ENCODE data around the gene CTLA4.
"Not testable (repeated sequence)": the region's sequence is repeated elsewhere in the genome, so short reads cannot be mapped to it uniquely, and the experiment has no call there.

The CTLA4 gene

GRCh38 chr2:203880557-203881125 is 13.1 kb downstream of the CTLA4 start:
- H3K4me1 ChIP-seq (ENCODE audit: insufficient read depth, insufficient read length) = no peaks in the 10 kb centered on the region
- TF ChIP-seq ZNF274 (IDR thresholded peaks at IDR 0.05; ENCODE audit: low read depth, low read length) = no peak
- TF ChIP-seq SUZ12 (IDR thresholded peaks at IDR 0.05; ENCODE audit: extremely low read depth, insufficient read depth, insufficient read length) = no peak
- no peak for TF ChIP-seq YY1 (IDR thresholded peaks at IDR 0.05; ENCODE audit: insufficient read depth, insufficient read length)
- H3K36me3 ChIP-seq (ENCODE audit: insufficient read depth, insufficient read length, low read length) = no peaks in the 10 kb centered on the region
- H3K4me3 ChIP-seq (ENCODE audit: insufficient read length, low read depth) = no peak overlapping the region
- no peaks in the 10 kb centered on the region for H3K27me3 ChIP-seq (ENCODE audit: insufficient read depth, insufficient read length)
- DNase-seq (ENCODE audit: low read depth, low spot score) = no peak
- H3K9me3 ChIP-seq (ENCODE audit: insufficient read depth, low read length) = no peaks in the 10 kb centered on the region
- no peak overlapping the region for H3K9ac ChIP-seq (ENCODE audit: insufficient read length, low read depth)

DNA sequence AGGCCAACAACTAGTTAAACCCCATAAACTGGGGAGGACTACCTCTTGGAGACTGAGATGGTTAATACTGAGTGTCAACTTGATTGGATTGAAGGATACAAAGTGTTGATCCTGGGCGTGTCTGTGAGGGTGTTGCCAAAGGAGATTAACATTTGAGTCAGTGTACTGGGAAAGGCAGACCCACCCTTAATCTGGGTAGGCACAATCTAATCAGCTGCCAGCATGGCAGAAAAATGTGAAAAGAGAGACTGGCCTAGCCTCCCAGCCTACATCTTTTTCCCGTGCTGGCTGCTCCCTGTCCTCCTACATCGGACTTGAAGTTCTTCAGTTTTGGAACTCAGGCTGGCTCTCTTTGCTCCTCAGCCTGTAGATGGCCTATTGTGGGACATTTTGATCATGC is 13.6 kb downstream of the CTLA4 start:
- not testable (repeated sequence) for H3K4me1 ChIP-seq (ENCODE audit: insufficient read depth, insufficient read length); H3K36me3 ChIP-seq (ENCODE audit: insufficient read depth, insufficient read length, low read length); H3K9ac ChIP-seq (ENCODE audit: insufficient read length, low read depth); H3K9me3 ChIP-seq (ENCODE audit: insufficient read depth, low read length); H3K27me3 ChIP-seq (ENCODE audit: insufficient read depth, insufficient read length); H3K4me3 ChIP-seq (ENCODE audit: insufficient read length, low read depth); DNase-seq (ENCODE audit: low read depth, low spot score)

GRCh38 chr2:203882551-203882950 is 15.0 kb downstream of the CTLA4 start:
- H3K9me3 ChIP-seq (ENCODE audit: insufficient read depth, low read length) = no peaks in the 10 kb centered on the region
- H3K4me3 ChIP-seq (ENCODE audit: insufficient read length, low read depth) = no peak overlapping the region
- H3K27me3 ChIP-seq (ENCODE audit: insufficient read depth, insufficient read length) = no peaks in the 10 kb centered on the region
- TF ChIP-seq SUZ12 (IDR thresholded peaks at IDR 0.05; ENCODE audit: extremely low read depth, insufficient read depth, insufficient read length) (no peak), ZNF274 (IDR thresholded peaks at IDR 0.05; ENCODE audit: low read depth, low read length) (no peak)
- no peak for DNase-seq (ENCODE audit: low read depth, low spot score)
- H3K4me1 ChIP-seq (ENCODE audit: insufficient read depth, insufficient read length) = no peaks in the 10 kb centered on the region
- no peak overlapping the region for H3K9ac ChIP-seq (ENCODE audit: insufficient read length, low read depth)
- H3K36me3 ChIP-seq (ENCODE audit: insufficient read depth, insufficient read length, low read length) = no peaks in the 10 kb centered on the region

DNA sequence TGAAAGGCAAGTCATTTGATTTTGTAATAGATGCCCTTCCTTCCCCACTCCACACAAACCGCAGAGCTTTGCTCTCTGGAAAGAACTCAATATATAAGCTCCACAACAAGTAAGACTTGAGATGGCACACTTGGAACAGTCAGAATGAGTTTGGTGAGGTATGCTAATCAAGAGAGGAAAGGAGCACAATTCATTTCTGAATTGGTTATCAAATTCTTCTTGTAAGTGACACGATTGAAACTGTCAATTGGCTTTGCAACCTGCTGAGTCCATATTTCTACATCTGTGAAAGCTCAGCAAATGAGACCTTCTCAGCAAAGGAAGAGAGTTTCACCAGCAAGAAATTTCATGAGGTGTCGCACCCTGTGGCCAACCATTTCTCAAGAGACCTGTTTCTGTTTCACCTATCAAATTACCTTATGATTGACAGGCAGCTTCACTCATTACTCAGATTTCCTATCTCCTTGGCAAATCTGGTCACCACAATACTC is 19.1 kb downstream of the CTLA4 start:
- no peak overlapping the region for H3K9ac ChIP-seq (ENCODE audit: insufficient read length, low read depth)
- no peak for DNase-seq (ENCODE audit: low read depth, low spot score)

GRCh38 chr2:203887677-203888076 is 20.1 kb downstream of the CTLA4 start:
- H3K36me3 ChIP-seq (ENCODE audit: insufficient read depth, insufficient read length, low read length) = no peaks in the 10 kb centered on the region
- DNase-seq (ENCODE audit: low read depth, low spot score) = no peak
- no peak overlapping the region for H3K9ac ChIP-seq (ENCODE audit: insufficient read length, low read depth)
- no peaks in the 10 kb centered on the region for H3K9me3 ChIP-seq (ENCODE audit: insufficient read depth, low read length)
- no peaks in the 10 kb centered on the region for H3K27me3 ChIP-seq (ENCODE audit: insufficient read depth, insufficient read length)
- no peaks in the 10 kb centered on the region for H3K4me1 ChIP-seq (ENCODE audit: insufficient read depth, insufficient read length)
- H3K4me3 ChIP-seq (ENCODE audit: insufficient read length, low read depth) = no peak overlapping the region
- TF ChIP-seq ZNF274 (IDR thresholded peaks at IDR 0.05; ENCODE audit: low read depth, low read length) = no peak
- no peak for TF ChIP-seq YY1 (IDR thresholded peaks at IDR 0.05; ENCODE audit: insufficient read depth, insufficient read length)
- no peak for TF ChIP-seq SUZ12 (IDR thresholded peaks at IDR 0.05; ENCODE audit: extremely low read depth, insufficient read depth, insufficient read length)

More for the DNA sequence above, 19.1 kb downstream of the CTLA4 start:
- H3K4me1 ChIP-seq (ENCODE audit: insufficient read depth, insufficient read length) = no peaks in the 10 kb centered on the region
- no peaks in the 10 kb centered on the region for H3K27me3 ChIP-seq (ENCODE audit: insufficient read depth, insufficient read length)
- no peaks in the 10 kb centered on the region for H3K36me3 ChIP-seq (ENCODE audit: insufficient read depth, insufficient read length, low read length)
- no peak overlapping the region for H3K4me3 ChIP-seq (ENCODE audit: insufficient read length, low read depth)
- TF ChIP-seq ZNF274 (IDR thresholded peaks at IDR 0.05; ENCODE audit: low read depth, low read length) = no peak
- no peak for TF ChIP-seq YY1 (IDR thresholded peaks at IDR 0.05; ENCODE audit: insufficient read depth, insufficient read length)
- TF ChIP-seq SUZ12 (IDR thresholded peaks at IDR 0.05; ENCODE audit: extremely low read depth, insufficient read depth, insufficient read length) = no peak
- no peaks in the 10 kb centered on the region for H3K9me3 ChIP-seq (ENCODE audit: insufficient read depth, low read length)

GRCh38 chr2:203889542-203889941 is 22.0 kb downstream of the CTLA4 start:
- no peaks in the 10 kb centered on the region for H3K4me1 ChIP-seq (ENCODE audit: insufficient read depth, insufficient read length)
- DNase-seq (ENCODE audit: low read depth, low spot score) = no peak
- TF ChIP-seq SUZ12 (IDR thresholded peaks at IDR 0.05; ENCODE audit: extremely low read depth, insufficient read depth, insufficient read length) (no peak), ZNF274 (IDR thresholded peaks at IDR 0.05; ENCODE audit: low read depth, low read length) (no peak), YY1 (IDR thresholded peaks at IDR 0.05; ENCODE audit: insufficient read depth, insufficient read length) (no peak)
- H3K9me3 ChIP-seq (ENCODE audit: insufficient read depth, low read length) = no peaks in the 10 kb centered on the region
- no peaks in the 10 kb centered on the region for H3K36me3 ChIP-seq (ENCODE audit: insufficient read depth, insufficient read length, low read length)
- no peak overlapping the region for H3K4me3 ChIP-seq (ENCODE audit: insufficient read length, low read depth)
- no peak overlapping the region for H3K9ac ChIP-seq (ENCODE audit: insufficient read length, low read depth)
- H3K27me3 ChIP-seq (ENCODE audit: insufficient read depth, insufficient read length) = no peaks in the 10 kb centered on the region

DNA sequence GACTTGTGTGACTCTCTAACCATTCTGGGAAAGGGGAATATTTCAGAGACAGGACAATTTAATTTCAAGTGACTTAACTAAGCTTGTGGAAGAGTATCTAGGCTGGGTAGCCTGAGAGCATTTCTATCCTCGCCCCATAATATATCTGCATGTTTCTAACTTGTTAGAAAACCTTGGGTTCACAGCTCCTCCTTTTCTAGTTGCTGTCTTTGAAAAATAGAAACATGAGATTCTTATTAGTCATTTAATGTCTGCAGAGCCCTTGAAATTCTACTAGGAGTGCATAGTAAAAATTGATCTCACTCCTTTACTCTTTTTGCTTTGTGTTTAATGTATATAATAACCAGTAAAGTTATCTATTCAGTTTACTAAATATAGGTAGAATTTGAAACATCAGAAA is 22.4 kb downstream of the CTLA4 start:
- Histone ChIP-seq H3K27me3 (ENCODE audit: insufficient read depth, insufficient read length) (no peaks in the 10 kb centered on the region), H3K36me3 (ENCODE audit: insufficient read depth, insufficient read length, low read length) (no peaks in the 10 kb centered on the region), H3K4me3 (ENCODE audit: insufficient read length, low read depth) (no peak overlapping the region), H3K4me1 (ENCODE audit: insufficient read depth, insufficient read length) (no peaks in the 10 kb centered on the region), H3K9me3 (ENCODE audit: insufficient read depth, low read length) (no peaks in the 10 kb centered on the region), H3K9ac (ENCODE audit: insufficient read length, low read depth) (no peak overlapping the region)
- no peak for DNase-seq (ENCODE audit: low read depth, low spot score)
- TF ChIP-seq ZNF274 (IDR thresholded peaks at IDR 0.05; ENCODE audit: low read depth, low read length) = no peak

GRCh38 chr2:203890733-203891132 is 23.2 kb downstream of the CTLA4 start:
- H3K36me3 ChIP-seq (ENCODE audit: insufficient read depth, insufficient read length, low read length) = no peaks in the 10 kb centered on the region
- TF ChIP-seq YY1 (IDR thresholded peaks at IDR 0.05; ENCODE audit: insufficient read depth, insufficient read length) (no peak), ZNF274 (IDR thresholded peaks at IDR 0.05; ENCODE audit: low read depth, low read length) (no peak), SUZ12 (IDR thresholded peaks at IDR 0.05; ENCODE audit: extremely low read depth, insufficient read depth, insufficient read length) (no peak)
- H3K27me3 ChIP-seq (ENCODE audit: insufficient read depth, insufficient read length) = no peaks in the 10 kb centered on the region
- H3K9ac ChIP-seq (ENCODE audit: insufficient read length, low read depth) = no peak overlapping the region
- DNase-seq (ENCODE audit: low read depth, low spot score) = no peak
- no peak overlapping the region for H3K4me3 ChIP-seq (ENCODE audit: insufficient read length, low read depth)
- no peaks in the 10 kb centered on the region for H3K9me3 ChIP-seq (ENCODE audit: insufficient read depth, low read length)
- H3K4me1 ChIP-seq (ENCODE audit: insufficient read depth, insufficient read length) = no peaks in the 10 kb centered on the region
